ENCODE results near the gene HIRA. TPM values are rescaled to one million over a fixed set of nuclear protein-coding genes. Genes with fewer than 3 reads are reported as not detected.

HIRA gene
- total and polyA plus RNA-seq, 9 of the 15 experiments (the other 6 are each of a cell fraction or from before 2014, with no cell fraction given) = 0.96 to 132 (median 58.4) TPM

- TF ChIP-seq RREB1 (CRISPR knock-in tag; IDR thresholded peaks at IDR 0.05) = 0 out of 2 replicates have a peak, but pooled peaks have one; percentile 80
- TF ChIP-seq XRCC5 (IDR thresholded peaks at IDR 0.05; ENCODE audit: low read depth, low read length) = no peak
- TF ChIP-seq ELF4 (CRISPR knock-in tag; IDR thresholded peaks at IDR 0.05) = peak; percentile 92
- TF ChIP-seq MECOM (CRISPR knock-in tag; IDR thresholded peaks at IDR 0.05) = no peak
- no peak for TF ChIP-seq MYC (IDR thresholded peaks at IDR 0.05; ENCODE audit: low read depth, low read length)
- peak; percentile 92 for TF ChIP-seq MYC (CRISPR knock-in tag; IDR thresholded peaks at IDR 0.05; ENCODE audit: borderline replicate concordance, low read depth)
- no peak for TF ChIP-seq ATF2 (CRISPR knock-in tag; IDR thresholded peaks at IDR 0.05)
- no peak for TF ChIP-seq FUS (optimal IDR thresholded peaks at IDR 0.05; ENCODE audit: low read depth, low read length)
- no peak for TF ChIP-seq SIN3B (IDR thresholded peaks at IDR 0.05; ENCODE audit: low read depth)
- TF ChIP-seq REST (IDR thresholded peaks at IDR 0.05; ENCODE audit: borderline replicate concordance) = no peak
- peak; percentile 77; the same call in 1 of the 2 replicates for TF ChIP-seq REST (CRISPR knock-in tag; IDR thresholded peaks at IDR 0.05; ENCODE audit: low read depth)
- peak in 1 of 2 experiments; percentile 52; a peak in 3 of 4 replicates for TF ChIP-seq MAZ (CRISPR knock-in tag; conservative IDR thresholded peaks at IDR 0.05 in 1 of 2, IDR thresholded peaks at IDR 0.05 in 1 of 2)
- no peak for TF ChIP-seq ZNF224 (CRISPR knock-in tag; IDR thresholded peaks at IDR 0.05)
- 0 out of 2 replicates have a peak, but pooled peaks have one; percentile 12 for TF ChIP-seq BRD4 (IDR thresholded peaks at IDR 0.05)
Measured at GRCh38 chr22:19480173-19480568, 48.6 kb upstream of the HIRA start (continued).
